A673 (cell line): ENCODE measurements around the gene TFAP2A. TPM values are rescaled to one million over a fixed set of nuclear protein-coding genes. Genes with fewer than 3 reads are reported as not detected.

Experiments used
- BruUV-seq: library from RNA; stranded (reverse); fragments of 400-500 nt; replicated peaks from 2 replicates; lab custom pipeline; 2021; lab: Mats Ljungman, UMichigan
- CTCF ChIA-PET: fragments of 300-600 bp; sonication (Branson Sonifier 250); formaldehyde crosslinking; loops from one replicate; lab custom pipeline; 2022; ENCODE audit warnings: antibody characterized with exemption; lab: Charles Lee
- POLR2A ChIA-PET: fragments of 300-600 bp; sonication (Branson Sonifier 250); formaldehyde crosslinking; loops from one replicate; lab custom pipeline; 2022; ENCODE audit warnings: antibody characterized with exemption; ENCODE audit not compliant: low non-redundant PET; lab: Charles Lee
- DNase-seq: peaks from one replicate; pipeline ENCODE4 v3.0.0-alpha.2; 2015; ENCODE audit warnings: low spot score
- H3K27ac ChIP-seq: fragments of 200-600 bp; sonication (generic); 2 replicates; pipeline ENCODE4 v1.5.1; 2016; ENCODE audit warnings: mixed run types, low read depth, mild to moderate bottlenecking, mixed read lengths, antibody characterized with exemption, low read length; ENCODE audit not compliant: poor library complexity, severe bottlenecking
- H3K27me3 ChIP-seq: fragments of 200-600 bp; sonication (generic); replicated peaks from 2 replicates; pipeline ENCODE4 v1.6.1; 2017; ENCODE audit warnings: mixed run types, low read depth, mild to moderate bottlenecking, mixed read lengths, antibody characterized with exemption, low read length; ENCODE audit not compliant: insufficient read depth, poor library complexity
- H3K36me3 ChIP-seq: fragments of 200-600 bp; sonication (generic); 2 replicates; pipeline ENCODE4 v1.6.1; 2016; ENCODE audit warnings: mixed run types, mild to moderate bottlenecking, mixed read lengths, antibody characterized with exemption, low read length; ENCODE audit not compliant: insufficient read depth, poor library complexity, severe bottlenecking
- H3K4me1 ChIP-seq: fragments of 200-600 bp; sonication (generic); 2 replicates; pipeline ENCODE4 v1.6.1; 2017; ENCODE audit warnings: mixed run types, mild to moderate bottlenecking, mixed read lengths, antibody characterized with exemption, low read length; ENCODE audit not compliant: insufficient read depth, poor library complexity, severe bottlenecking
- H3K4me3 ChIP-seq: fragments of 200-600 bp; sonication (generic); 2 replicates; pipeline ENCODE4 v1.5.1; 2016; ENCODE audit warnings: low read depth, mixed run types, mild to moderate bottlenecking, mixed read lengths, low read length; ENCODE audit not compliant: poor library complexity, severe bottlenecking
- H3K9me3 ChIP-seq: fragments of 200-600 bp; sonication (generic); 2 replicates; pipeline ENCODE4 v1.6.1; 2016; ENCODE audit warnings: mixed run types, low read depth, mild to moderate bottlenecking, mixed read lengths, antibody characterized with exemption, low read length; ENCODE audit not compliant: poor library complexity, severe bottlenecking
- CTCF ChIP-seq: fragments of 300-800, 200-600 bp; sonication (generic); conservative IDR thresholded peaks from 2 replicates; pipeline ENCODE4 v1.5.1; 2017; ENCODE audit warnings: low read depth, mild to moderate bottlenecking, antibody characterized with exemption, low read length, moderate library complexity, mixed read lengths
- EZH2 ChIP-seq: fragments of 200-600 bp; sonication (generic); IDR thresholded peaks from 2 replicates; pipeline ENCODE4 v1.6.1; 2017; ENCODE audit warnings: borderline replicate concordance, low read depth, mild to moderate bottlenecking, mixed read lengths, antibody characterized with exemption, low read length; ENCODE audit not compliant: poor library complexity, severe bottlenecking
- intact Hi-C: fragments of 100-400 bp; cut with micrococcal nuclease; formaldehyde crosslinking; loops from one replicate; pipeline ENCODE4 v1.10.0; 2022; ENCODE audit not compliant: unreplicated experiment
- total RNA-seq: library from RNA; stranded (reverse); gene quantifications from 2 replicates; pipeline ENCODE4 v1.2.3, GENCODE V29; 2021

TFAP2A gene
- total RNA-seq, 1 experiment from 2014 or later: 19.3 TPM

DNA sequence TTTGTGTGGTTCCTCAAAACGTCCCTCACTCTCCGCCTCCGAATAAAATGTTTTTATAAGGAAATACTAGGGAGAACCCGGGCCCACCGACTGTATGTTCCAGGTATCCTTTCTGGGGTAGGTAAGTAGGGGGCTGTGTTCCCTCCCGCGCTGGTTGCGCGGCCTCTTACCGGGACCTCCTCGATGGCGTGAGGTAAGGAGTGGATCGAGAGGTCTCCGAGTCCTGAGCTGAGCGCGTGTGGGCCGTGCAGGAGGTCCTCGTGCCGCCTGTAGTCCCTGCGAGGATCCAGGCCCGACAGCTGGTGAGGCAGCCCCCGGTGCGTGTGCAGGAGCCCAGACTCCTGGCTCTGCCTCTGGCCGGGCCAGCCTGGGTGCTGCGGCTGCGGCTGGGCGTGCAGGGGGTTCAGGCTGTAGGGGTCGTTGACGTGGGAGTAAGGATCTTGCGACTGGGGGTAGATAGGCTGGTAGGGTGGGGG is 5.1 kb downstream of the TFAP2A start:
- H3K4me3 ChIP-seq: peak overlapping the region; percentile 75
- intact Hi-C loops: loop anchor here (5.0 kb wide), 3 partner anchors 162 to 1427 kb away; no protein-coding TSS in a partner anchor
- TF ChIP-seq EZH2: no peak
- TF ChIP-seq CTCF: no peak
- no peak for DNase-seq
- H3K36me3 ChIP-seq: peaks cover 3% of the 10 kb centered on the region
- no TSS peak for BruUV-seq
- no peaks in the 10 kb centered on the region for H3K27me3 ChIP-seq
- H3K9me3 ChIP-seq: no peaks in the 10 kb centered on the region
- peaks cover 54% of the 10 kb centered on the region for H3K4me1 ChIP-seq
- ChIA-PET CTCF (no interaction called here), POLR2A (no interaction called here)
- H3K27ac ChIP-seq: no peak overlapping the region

DNA sequence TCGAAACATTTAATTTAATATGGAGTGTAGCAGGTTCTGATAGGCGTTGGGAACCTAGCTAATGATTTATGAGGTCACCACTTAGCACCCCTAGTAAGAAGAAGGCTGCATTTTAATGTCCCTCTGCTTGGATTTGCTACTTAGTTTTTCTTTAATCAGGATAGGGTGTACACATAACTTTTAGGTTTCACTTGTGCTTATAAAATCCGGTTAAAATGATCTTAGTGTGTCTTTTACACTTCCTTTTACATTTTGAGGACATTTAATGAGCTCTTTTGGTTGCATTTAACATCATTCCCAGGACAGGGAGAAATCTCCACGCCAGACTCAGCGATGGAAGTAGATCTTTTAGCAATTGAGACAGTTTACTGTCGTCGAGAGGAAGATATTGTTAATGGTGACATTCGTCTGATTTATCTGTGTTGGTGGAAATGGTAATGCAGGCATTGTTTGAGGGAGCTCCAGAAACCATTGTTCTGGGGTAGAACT is 5.6 kb downstream of the TFAP2A start:
- peak overlapping the region; percentile 75 for H3K4me3 ChIP-seq
- intact Hi-C loops: no loop called here
- POLR2A ChIA-PET: no interaction called here
- CTCF ChIA-PET: no interaction called here
- no peak overlapping the region for H3K27ac ChIP-seq
- DNase-seq: no peak
- H3K36me3 ChIP-seq: peaks cover 3% of the 10 kb centered on the region
- H3K4me1 ChIP-seq: peaks cover 58% of the 10 kb centered on the region
- no peaks in the 10 kb centered on the region for H3K27me3 ChIP-seq
- TF ChIP-seq EZH2: no peak
- no peak for TF ChIP-seq CTCF
- BruUV-seq: TSS peak; percentile 9
- H3K9me3 ChIP-seq: no peaks in the 10 kb centered on the region

GRCh38 chr6:10408457-10408856 is 6.4 kb downstream of the TFAP2A start:
- POLR2A ChIA-PET: no interaction called here
- no peak for TF ChIP-seq EZH2
- no peak for TF ChIP-seq CTCF
- CTCF ChIA-PET: no interaction called here
- Histone ChIP-seq H3K27me3 (no peaks in the 10 kb centered on the region), H3K9me3 (no peaks in the 10 kb centered on the region), H3K4me3 (peak overlapping the region; percentile 75), H3K36me3 (peaks cover 3% of the 10 kb centered on the region), H3K4me1 (peaks cover 60% of the 10 kb centered on the region), H3K27ac (no peak overlapping the region)
- BruUV-seq: no TSS peak
- no peak for DNase-seq
- intact Hi-C loops: no loop called here
